Stimulated activated CD8-positive, alpha-beta memory T cell treated with anti-CD3 and anti-CD28 coated beads, Interleukin-4, amount 100 ng/mL, for 24 hours (primary cell): ENCODE results near the gene KIF26A.

ENCODE experiments used
- DNase-seq: peaks from one replicate; pipeline ENCODE4 v3.0.0-alpha.2; 2020; ENCODE audit warnings: low read depth

The KIF26A gene

GRCh38 chr14:104157016-104157928 lies 18.9 kb downstream of the KIF26A start:
- no peak for DNase-seq

GRCh38 chr14:104158827-104159798 lies 20.7 kb downstream of the KIF26A start:
- DNase-seq = no peak

DNA sequence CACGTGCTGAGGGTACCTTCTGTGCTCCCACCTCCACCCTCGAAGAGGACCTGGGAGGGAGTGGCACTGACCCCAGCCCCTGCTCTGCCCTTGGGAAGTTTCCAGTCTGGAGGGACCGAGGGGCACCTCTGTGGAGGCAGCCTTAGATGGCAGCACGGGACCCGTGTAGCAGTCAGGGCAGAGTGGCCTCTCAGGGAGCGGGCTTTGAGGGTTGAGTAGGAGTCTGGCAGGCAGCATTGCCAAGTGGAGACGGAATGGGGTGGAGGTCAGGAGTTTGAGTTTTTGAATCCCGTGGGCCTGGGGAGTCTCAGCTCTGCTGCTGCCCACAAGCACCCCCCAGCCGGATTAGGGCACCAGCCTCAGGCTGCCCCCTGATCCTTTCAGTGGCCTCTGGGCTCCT lies 21.6 kb downstream of the KIF26A start:
- DNase-seq = no peak

DNA sequence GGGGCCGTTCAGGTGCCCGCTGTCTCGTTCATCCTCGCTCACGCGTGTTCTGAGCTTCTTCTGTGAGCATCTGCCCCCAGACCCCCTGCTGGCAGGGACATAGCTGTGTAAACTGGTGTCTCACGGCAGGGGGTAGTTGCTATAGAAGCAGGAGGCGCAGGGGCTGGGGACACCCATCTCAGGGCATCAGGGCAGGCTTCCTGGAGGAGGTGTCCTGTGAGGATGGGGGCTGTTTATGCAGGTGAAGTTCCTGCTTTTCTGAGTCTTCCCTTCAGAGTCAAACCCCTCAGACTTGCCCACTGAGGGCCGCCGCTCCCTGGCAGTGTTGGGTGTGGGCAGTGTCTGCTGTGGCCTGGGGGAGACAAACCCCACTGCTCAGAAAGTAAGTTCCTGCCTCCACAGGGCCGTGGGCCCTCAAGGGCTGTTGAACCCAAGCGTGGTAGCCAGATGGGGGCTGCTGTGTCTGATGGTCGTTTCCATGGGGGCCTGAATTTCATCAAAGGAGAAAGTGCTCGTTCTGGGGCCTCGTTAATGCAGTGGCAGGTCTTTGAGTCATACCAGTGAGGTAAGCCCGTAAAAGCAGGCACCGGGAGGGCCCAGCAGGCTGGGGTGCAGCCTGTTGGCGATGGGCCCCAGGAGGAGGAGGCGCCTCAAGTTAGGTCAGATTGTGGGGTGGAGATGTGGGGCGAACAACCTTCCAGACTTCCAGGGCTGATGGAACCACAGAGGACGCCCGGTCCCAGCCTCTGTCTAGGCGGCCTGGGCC lies 23.4 kb downstream of the KIF26A start:
- no peak for DNase-seq

DNA sequence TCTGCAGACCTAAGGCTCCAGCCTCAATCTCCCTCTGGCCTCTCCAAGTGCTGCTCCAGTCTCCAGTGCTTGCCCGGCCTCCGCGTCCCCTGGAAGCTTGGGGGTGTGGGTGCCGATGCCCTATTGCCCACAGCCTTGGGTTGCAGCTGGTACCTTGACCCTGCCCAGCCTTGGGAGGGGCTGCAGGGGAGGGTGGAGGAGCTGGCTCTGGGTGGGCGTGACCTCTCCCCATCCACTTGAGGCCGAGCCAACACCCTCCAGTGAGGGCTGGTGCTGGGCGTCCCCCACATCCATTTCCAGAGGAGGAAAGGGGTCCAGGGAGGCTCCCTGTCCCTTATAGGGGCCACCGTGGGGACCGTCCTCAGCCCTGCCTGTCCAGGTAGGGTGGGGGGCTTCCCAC lies 24.1 kb downstream of the KIF26A start:
- no peak for DNase-seq

DNA sequence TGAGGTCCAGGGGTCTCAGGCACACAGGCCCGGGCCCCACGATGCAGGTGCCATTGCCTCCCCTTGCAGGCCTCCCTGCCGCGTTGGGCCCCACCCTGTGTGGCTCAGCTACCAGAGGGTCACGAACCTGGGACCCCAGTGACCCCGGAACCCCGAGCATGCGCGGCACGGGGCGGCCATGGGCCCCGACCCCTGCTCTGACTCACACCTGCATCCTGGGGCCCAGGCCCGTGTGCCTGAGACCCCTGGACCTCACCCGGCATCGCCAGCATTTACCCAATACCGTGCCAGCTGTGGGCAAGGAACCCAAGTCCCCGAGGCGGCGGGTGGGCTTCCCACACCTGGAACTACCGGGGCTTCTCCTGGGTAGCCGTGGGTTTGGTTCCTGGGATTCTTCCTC lies 25.2 kb downstream of the KIF26A start:
- no peak for DNase-seq

DNA sequence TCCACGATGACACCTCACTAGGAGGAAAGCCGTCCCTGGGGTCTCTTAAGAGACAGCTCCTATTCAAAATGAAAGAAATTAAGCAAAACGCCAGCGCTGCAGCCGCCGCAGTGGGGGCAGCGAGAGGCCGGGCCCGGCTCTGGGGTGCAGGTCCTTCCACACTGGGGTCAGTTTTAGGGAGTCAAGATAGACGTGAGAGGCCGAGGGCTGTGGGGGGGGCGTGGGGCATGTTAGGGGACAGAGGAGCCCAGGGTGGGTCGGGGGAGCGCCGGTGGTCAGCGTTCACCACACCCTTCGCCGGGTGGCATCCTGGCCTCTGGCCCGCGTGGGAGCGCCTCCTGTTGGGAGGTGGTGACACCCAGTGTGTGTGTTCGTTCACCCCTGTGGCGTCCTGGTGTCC lies 25.7 kb downstream of the KIF26A start:
- DNase-seq = no peak

DNA sequence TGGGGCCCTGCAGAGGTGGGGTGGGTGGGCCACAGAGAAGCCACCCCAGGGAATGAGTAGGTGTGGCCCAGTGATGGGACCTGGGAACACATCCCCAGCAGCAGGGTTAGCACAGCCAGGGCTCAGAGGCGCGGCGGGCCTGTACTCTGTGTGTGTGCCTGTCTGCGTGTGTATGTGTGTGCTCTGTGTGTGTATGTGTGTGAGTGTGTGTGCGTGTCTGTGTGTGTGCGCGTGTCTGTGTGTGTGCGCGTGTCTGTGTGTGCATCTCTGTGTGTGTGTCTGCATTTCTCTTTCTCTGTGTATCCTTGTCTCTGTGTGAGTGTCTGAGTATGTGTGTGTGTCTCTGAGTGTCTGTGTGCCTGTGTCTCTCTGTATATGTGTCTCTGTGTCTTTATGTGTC lies 26.1 kb downstream of the KIF26A start:
- DNase-seq = no peak

DNA sequence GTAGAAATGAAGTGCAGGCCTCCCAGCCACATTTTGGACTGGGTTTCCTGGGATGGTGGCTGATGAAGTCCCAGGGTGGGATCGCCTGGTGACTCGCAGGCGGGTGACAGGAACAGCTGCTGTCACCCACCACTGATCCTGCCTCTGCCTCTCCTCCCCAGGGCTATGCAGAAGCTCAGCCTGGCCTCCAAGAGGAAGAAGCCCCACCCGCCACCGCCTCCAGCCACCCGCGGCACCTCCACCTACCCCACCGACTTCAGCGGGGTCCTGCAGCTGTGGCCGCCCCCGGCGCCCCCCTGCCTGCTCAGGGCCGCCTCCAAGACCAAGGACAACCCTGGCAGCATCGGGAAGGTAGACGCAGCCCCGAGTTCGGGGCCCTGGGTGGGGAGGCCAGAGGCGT lies 28.3 kb downstream of the KIF26A start:
- no peak for DNase-seq

- no peak for DNase-seq
These were observed 30.2 kb downstream of the KIF26A start for GRCh38 chr14:104168603-104169002.

GRCh38 chr14:104169005-104169698 lies 30.8 kb downstream of the KIF26A start:
- no peak for DNase-seq

DNA sequence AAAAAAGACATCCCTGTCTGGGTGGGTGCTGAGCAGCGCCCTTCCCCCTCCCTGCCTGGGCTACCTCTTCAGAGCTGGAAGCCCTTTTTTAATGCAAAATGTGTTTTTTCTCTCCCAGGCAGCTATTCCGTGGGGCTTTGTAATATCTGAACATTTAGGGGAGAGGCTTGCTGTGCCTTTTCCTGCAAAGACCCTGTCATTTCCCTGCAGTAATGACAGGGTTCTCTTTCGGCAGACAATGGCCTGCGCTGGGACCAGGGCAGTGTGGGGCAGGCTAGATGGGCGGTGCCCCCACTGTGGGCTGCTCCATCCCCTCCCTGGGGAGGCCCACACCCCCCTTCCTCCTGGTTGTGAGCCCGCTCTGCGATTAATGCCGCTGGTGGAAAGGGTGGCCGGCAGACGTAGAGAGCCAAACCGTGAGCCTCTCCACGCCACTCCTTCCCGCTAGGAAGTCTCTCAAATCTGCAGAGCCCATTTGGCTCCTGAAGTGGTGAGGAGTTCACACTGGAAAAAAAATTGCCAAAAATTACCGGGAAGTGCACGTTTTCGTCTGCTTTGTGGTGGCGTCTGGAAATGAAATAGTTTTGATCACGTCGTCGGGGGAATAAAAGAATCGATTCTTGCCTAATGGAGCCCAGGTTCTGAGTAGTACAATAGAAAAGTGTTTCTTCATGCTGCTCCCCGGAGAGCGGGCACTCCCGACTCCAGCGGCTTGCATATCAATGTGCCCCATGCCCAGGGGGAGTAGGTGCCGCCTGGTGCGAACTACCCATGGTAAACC lies 31.5 kb downstream of the KIF26A start:
- no peak for DNase-seq

GRCh38 chr14:104171029-104171697 lies 32.8 kb downstream of the KIF26A start:
- DNase-seq = no peak

DNA sequence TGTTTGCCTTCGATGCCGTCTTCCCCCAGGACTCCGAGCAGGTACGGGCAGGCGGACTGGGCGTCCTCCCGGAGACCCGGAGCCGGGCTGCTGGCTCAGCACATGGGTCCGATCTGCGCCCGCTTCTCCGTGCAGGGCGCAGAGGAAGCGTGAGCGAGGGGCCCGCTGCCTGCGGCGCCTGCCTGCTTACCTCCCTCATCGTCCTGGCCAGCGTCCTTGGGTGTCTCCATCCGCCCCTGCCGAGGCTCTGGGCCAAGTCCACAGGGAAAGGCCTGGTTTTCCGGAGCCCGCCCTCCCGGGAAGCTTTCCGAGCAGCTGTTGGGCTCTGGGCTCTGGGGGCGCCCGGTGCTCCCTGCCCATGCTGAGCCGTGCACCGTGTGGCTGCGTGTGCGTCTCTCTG lies 33.5 kb downstream of the KIF26A start:
- DNase-seq = no peak

- no peak for DNase-seq
These were observed 34.0 kb downstream of the KIF26A start for GRCh38 chr14:104172349-104172748.

DNA sequence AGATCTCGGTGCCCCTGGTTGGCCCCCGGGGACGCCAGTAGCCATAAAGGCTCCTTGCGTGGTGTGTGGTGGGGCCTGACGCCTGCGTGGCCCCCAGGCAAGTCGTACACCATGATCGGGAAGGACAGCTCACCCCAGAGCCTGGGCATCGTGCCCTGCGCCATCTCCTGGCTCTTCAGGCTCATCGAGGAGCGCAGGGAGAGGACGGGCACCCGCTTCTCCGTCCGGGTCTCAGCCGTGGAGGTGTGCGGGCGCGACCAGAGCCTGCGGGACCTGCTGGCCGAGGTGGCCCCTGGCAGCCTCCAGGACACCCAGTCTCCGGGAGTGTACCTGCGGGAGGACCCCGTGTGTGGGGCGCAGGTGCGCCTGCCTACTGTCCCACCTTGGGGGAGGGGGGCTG lies 34.5 kb downstream of the KIF26A start:
- no peak for DNase-seq

- no peak for DNase-seq
These were observed 35.7 kb downstream of the KIF26A start for GRCh38 chr14:104174051-104174450.

GRCh38 chr14:104175041-104175440 lies 36.7 kb downstream of the KIF26A start:
- DNase-seq = no peak

DNA sequence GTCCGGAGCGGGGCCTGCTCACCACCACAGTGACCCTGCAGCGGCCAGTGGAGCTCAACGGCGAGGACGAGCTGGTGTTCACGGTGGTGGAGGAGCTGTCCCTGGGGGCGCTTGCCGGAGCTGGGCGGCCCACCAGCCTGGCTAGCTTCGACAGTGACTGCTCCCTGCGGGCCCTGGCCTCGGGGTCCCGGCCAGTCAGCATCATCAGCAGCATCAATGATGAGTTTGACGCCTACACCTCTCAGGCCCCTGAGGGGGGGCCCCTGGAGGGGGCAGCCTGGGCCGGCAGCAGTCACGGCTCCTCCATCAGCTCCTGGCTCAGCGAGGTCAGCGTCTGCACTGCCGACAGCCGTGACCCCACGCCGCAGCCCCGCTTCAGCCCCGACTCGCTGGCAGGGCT lies 37.4 kb downstream of the KIF26A start:
- no peak for DNase-seq

DNA sequence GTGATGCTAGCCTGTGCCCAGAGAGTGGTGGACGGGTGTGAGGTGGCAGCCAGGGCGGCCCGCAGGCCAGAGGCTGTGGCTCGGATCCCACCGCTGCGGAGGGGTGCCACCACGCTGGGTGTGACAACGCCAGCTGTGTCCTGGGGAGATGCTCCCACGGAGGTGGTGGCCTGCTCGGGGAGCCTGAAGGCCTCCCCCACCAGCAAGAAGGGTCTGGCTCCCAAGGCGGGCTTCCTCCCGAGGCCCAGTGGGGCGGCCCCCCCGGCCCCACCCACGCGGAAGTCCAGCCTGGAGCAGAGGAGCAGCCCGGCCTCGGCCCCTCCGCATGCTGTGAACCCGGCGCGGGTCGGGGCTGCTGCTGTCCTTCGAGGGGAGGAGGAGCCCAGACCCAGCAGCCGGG lies 38.2 kb downstream of the KIF26A start:
- no peak for DNase-seq
